H1 (cell line): ENCODE measurements around the gene GALNT13. TPM values are rescaled to one million over a fixed set of nuclear protein-coding genes. Genes with fewer than 3 reads are reported as not detected.

Experiments used
- CTCF ChIA-PET: fragments of 300-600 bp; sonication (Branson Sonifier 250); formaldehyde crosslinking; loops from one replicate; lab custom pipeline; 2021; ENCODE audit not compliant: partially characterized antibody; lab: Charles Lee
- POLR2A ChIA-PET: fragments of 300-600 bp; sonication (Branson Sonifier 250); formaldehyde crosslinking; loops from one replicate; lab custom pipeline; 2021; ENCODE audit warnings: inconsistent platforms; ENCODE audit not compliant: partially characterized antibody; lab: Charles Lee
- DNase-seq, 2 experiments: peaks; one replicate each; pipeline versions ENCODE4 v3.0.0 to v3.0.0-alpha.2; 2010 to 2022; ENCODE audit warnings: low spot score in 2 of 2, low read depth in 1 of 2, mixed read lengths in 1 of 2
- FAIRE-seq: peaks from 2 replicates; lab custom pipeline; 2011; peaks lifted over from hg19 to GRCh38; lab: Jason Lieb, UNC
- H2AFZ ChIP-seq: 2 replicates; pipeline ENCODE4 v1.8.1; 2012; ENCODE audit warnings: low read length, inconsistent platforms
- H2AK5ac ChIP-seq: 2 replicates; pipeline ENCODE4 v1.6.1; 2013; ENCODE audit warnings: low read depth, low read length
- H2BK120ac ChIP-seq: replicated peaks from 2 replicates; pipeline ENCODE3; 2013; ENCODE audit warnings: low read depth, low read length, inconsistent platforms
- H2BK12ac ChIP-seq: 2 replicates; pipeline ENCODE4 v1.6.1; 2013; ENCODE audit warnings: low read depth, low read length
- H2BK15ac ChIP-seq: 2 replicates; pipeline ENCODE4 v1.6.1; 2013; ENCODE audit warnings: low read length
- H2BK20ac ChIP-seq: 2 replicates; pipeline ENCODE4 v1.6.1; 2013; ENCODE audit warnings: low read length
- H2BK5ac ChIP-seq: 2 replicates; pipeline ENCODE4 v1.6.1; 2013; ENCODE audit warnings: low read depth, low read length
- H3K14ac ChIP-seq: 2 replicates; pipeline ENCODE4 v1.6.1; 2013; ENCODE audit warnings: inconsistent platforms; ENCODE audit not compliant: insufficient read length
- H3K18ac ChIP-seq: 2 replicates; pipeline ENCODE4 v1.6.1; 2013; ENCODE audit warnings: low read length; ENCODE audit errors: extremely low read depth
- H3K23ac ChIP-seq: 2 replicates; pipeline ENCODE4 v1.6.1; 2013; ENCODE audit warnings: inconsistent platforms; ENCODE audit not compliant: insufficient read length
- H3K23me2 ChIP-seq: 2 replicates; pipeline ENCODE4 v1.6.1; 2013; ENCODE audit warnings: low read depth, low read length
- H3K27ac ChIP-seq: 2 replicates; pipeline ENCODE4 v1.6.1; 2011; ENCODE audit warnings: low read depth, low read length, inconsistent platforms
- H3K27me3 ChIP-seq, 4 experiments: replicated peaks in 1 of 4; 1 replicate in 1 of 4; 2 replicates in 3 of 4; pipeline versions ENCODE4 v1.6.1 to v1.8.1; 2011 to 2013; ENCODE audit warnings: low read length in 3 of 4, mild to moderate bottlenecking in 3 of 4, inconsistent platforms in 2 of 4, mixed read lengths in 2 of 4, moderate library complexity in 1 of 4; ENCODE audit not compliant: control insufficient read depth in 3 of 4, insufficient read depth in 3 of 4; ENCODE audit errors: extremely low read depth in 1 of 4
- H3K36me3 ChIP-seq, 4 experiments: 2 replicates each; pipeline versions ENCODE4 v1.6.1 to v1.8.1; 2011 to 2013; ENCODE audit warnings: mild to moderate bottlenecking in 4 of 4, low read length in 3 of 4, moderate library complexity in 2 of 4, control low read depth in 1 of 4, inconsistent platforms in 1 of 4; ENCODE audit not compliant: insufficient read depth in 4 of 4, control insufficient read depth in 2 of 4
- H3K4ac ChIP-seq: replicated peaks from 2 replicates; pipeline ENCODE3; 2013; ENCODE audit warnings: low read length, low read depth, mixed read lengths, inconsistent platforms; ENCODE audit not compliant: insufficient read length
- H3K4me1 ChIP-seq, 4 experiments: replicated peaks in 1 of 4; 1 replicate in 1 of 4; 2 replicates in 3 of 4; pipeline versions ENCODE4 v1.6.1 to v1.8.1; 2011 to 2013; ENCODE audit warnings: low read length in 3 of 4, inconsistent platforms in 2 of 4, mixed read lengths in 1 of 4; ENCODE audit not compliant: insufficient read depth in 4 of 4, control insufficient read depth in 3 of 4
- H3K4me2 ChIP-seq, 2 experiments: 2 replicates each; pipeline versions ENCODE4 v1.6.1 to v1.8.1; 2011 to 2013; ENCODE audit warnings: low read depth in 2 of 2, low read length in 2 of 2, control low read depth in 1 of 2, inconsistent platforms in 1 of 2, mild to moderate bottlenecking in 1 of 2; ENCODE audit not compliant: insufficient read depth in 1 of 2
- H3K4me3 ChIP-seq, 4 experiments: fragments of 200-600, 300-600 bp in 1 of 4; sonication (generic), shearing (Covaris generic), sonication (Bioruptor Twin) in 1 of 4; 2 replicates each; pipeline versions ENCODE4 v1.5.1 to v1.8.1; 2011 to 2016; ENCODE audit warnings: low read length in 4 of 4, low read depth in 3 of 4, control low read depth in 2 of 4, inconsistent platforms in 2 of 4, mild to moderate bottlenecking in 2 of 4, mixed read lengths in 1 of 4, moderate library complexity in 1 of 4; ENCODE audit not compliant: insufficient read depth in 2 of 4; ENCODE audit errors: extremely low read depth in 1 of 4
- H3K56ac ChIP-seq: replicated peaks from 2 replicates; pipeline ENCODE3; 2013; ENCODE audit warnings: low read depth, mild to moderate bottlenecking, mixed read lengths, low read length, inconsistent platforms; ENCODE audit not compliant: insufficient read length
- H3K79me1 ChIP-seq: 2 replicates; pipeline ENCODE4 v1.6.1; 2013; ENCODE audit warnings: low read depth, low read length, control low read depth
- H3K79me2 ChIP-seq, 2 experiments: 2 replicates each; pipeline versions ENCODE4 v1.6.1 to v1.8.1; 2012 to 2013; ENCODE audit warnings: low read length in 2 of 2, mild to moderate bottlenecking in 2 of 2, inconsistent platforms in 1 of 2; ENCODE audit not compliant: insufficient read depth in 2 of 2, control insufficient read depth in 1 of 2
- H3K9ac ChIP-seq, 4 experiments: replicated peaks in 1 of 4; 1 replicate in 1 of 4; 2 replicates in 3 of 4; pipeline versions ENCODE4 v1.6.1 to v1.8.1; 2011 to 2013; ENCODE audit warnings: low read depth in 3 of 4, low read length in 3 of 4, control low read depth in 2 of 4, mild to moderate bottlenecking in 2 of 4, moderate library complexity in 2 of 4, inconsistent platforms in 1 of 4; ENCODE audit errors: extremely low read depth in 1 of 4
- H3K9me3 ChIP-seq, 2 experiments: 2 replicates each; pipeline versions ENCODE4 v1.6.1 to v1.8.1; 2012 to 2013; ENCODE audit warnings: mild to moderate bottlenecking in 2 of 2, moderate library complexity in 2 of 2, control low read depth in 1 of 2, inconsistent platforms in 1 of 2, low read depth in 1 of 2, low read length in 1 of 2, mixed read lengths in 1 of 2; ENCODE audit not compliant: insufficient read depth in 2 of 2
- H4K20me1 ChIP-seq, 2 experiments: replicated peaks in 1 of 2; 2 replicates each; pipeline versions ENCODE3 to v1.8.1; 2011 to 2013; ENCODE audit warnings: inconsistent platforms in 2 of 2, low read length in 2 of 2, mild to moderate bottlenecking in 1 of 2; ENCODE audit not compliant: insufficient read depth in 2 of 2, control insufficient read depth in 1 of 2
- H4K5ac ChIP-seq: 2 replicates; pipeline ENCODE4 v1.6.1; 2013; ENCODE audit warnings: low read length, low read depth, mixed read lengths, inconsistent platforms; ENCODE audit not compliant: insufficient read length
- H4K8ac ChIP-seq: 2 replicates; pipeline ENCODE4 v1.8.0; 2013; ENCODE audit warnings: mild to moderate bottlenecking, moderate library complexity, low read length, inconsistent platforms; ENCODE audit not compliant: insufficient read depth; ENCODE audit errors: extremely low read depth
- H4K91ac ChIP-seq: replicated peaks from 2 replicates; pipeline ENCODE3; 2013; ENCODE audit warnings: low read length, mixed read lengths, inconsistent platforms; ENCODE audit not compliant: insufficient read length
- EZH2 ChIP-seq: fragments of 200-600 bp; sonication (generic); IDR thresholded peaks from 2 replicates; pipeline ENCODE4 v1.7.1; 2012; ENCODE audit warnings: low read depth, mild to moderate bottlenecking, moderate library complexity, low read length, inconsistent platforms; ENCODE audit not compliant: severe bottlenecking
- MAFK ChIP-seq: IDR thresholded peaks from 2 replicates; pipeline ENCODE4 v1.6.1; 2012; ENCODE audit warnings: low read depth, mild to moderate bottlenecking, improper control_type of control experiment, low read length
- RFX5 ChIP-seq: IDR thresholded peaks from 2 replicates; pipeline ENCODE4 v1.6.1; 2011; ENCODE audit warnings: low read depth, low read length, improper control_type of control experiment, borderline replicate concordance
- WGBS, 2 experiments: shearing (Covaris generic) in 1 of 2; methylation state at CpG; one replicate each; pipeline versions ENCODE4 v1.1.6 to v1.1.7; 2013 to 2015; ENCODE audit warnings: low lambda C conversion rate in 2 of 2, mixed read lengths in 2 of 2, inconsistent platforms in 1 of 2, low coverage in 1 of 2, missing lambda C conversion rate in 1 of 2; ENCODE audit not compliant: insufficient replicate concordance in 2 of 2, insufficient coverage in 1 of 2, insufficient read length in 1 of 2; ENCODE audit errors: extremely low coverage in 1 of 2, missing lambda C conversion rate in 1 of 2; 5-methylcytosine and 5-hydroxymethylcytosine counted together
- polyA plus RNA-seq, 7 experiments: library from polyadenylated mRNA; depleted of rRNA in 3 of 7; stranded (reverse) in 5 of 7; unstranded in 2 of 7; fragments of >200 nt in 5 of 7; fragments of 200-250 nt in 2 of 7; gene quantifications; 1 replicate in 5 of 7; 2 replicates in 1 of 7; 4 replicates in 1 of 7; pipeline versions ENCODE4 v1.2.1 to v1.2.3, GENCODE V29; 2011 to 2013; ENCODE audit warnings: missing spikeins in 2 of 7, mixed read lengths in 2 of 7
- total RNA-seq: library from RNA; stranded (reverse); fragmentation: NEBNext Ultra II Directional; extraction: Animal tissue kit (Norgen Biotek cat#: 25700); gene quantifications from 2 replicates; pipeline ENCODE4 v1.2.1, GENCODE V29; 2021
- TF ChIP-seq, protein P1 (sequence below), 3 experiments: IDR thresholded peaks; 1 replicate in 2 of 3; 2 replicates in 1 of 3; pipeline versions ENCODE4 v1.5.1 to v1.6.1; 2011; ENCODE audit warnings: low read length in 3 of 3, mild to moderate bottlenecking in 3 of 3, inconsistent platforms in 2 of 3, low read depth in 1 of 3, moderate library complexity in 1 of 3; ENCODE audit not compliant: insufficient read depth in 1 of 3; ENCODE audit errors: control extremely low read depth in 1 of 3
- TF ChIP-seq, protein P2 (sequence below): IDR thresholded peaks from 2 replicates; pipeline ENCODE4 v1.6.1; 2011; ENCODE audit warnings: low read length, improper control_type of control experiment

GALNT13 gene
- total and polyA plus RNA-seq, 2 of the 8 experiments (the other 6 are each of a cell fraction or from before 2014, with no cell fraction given) = 3.2 to 9.6 TPM

DNA sequence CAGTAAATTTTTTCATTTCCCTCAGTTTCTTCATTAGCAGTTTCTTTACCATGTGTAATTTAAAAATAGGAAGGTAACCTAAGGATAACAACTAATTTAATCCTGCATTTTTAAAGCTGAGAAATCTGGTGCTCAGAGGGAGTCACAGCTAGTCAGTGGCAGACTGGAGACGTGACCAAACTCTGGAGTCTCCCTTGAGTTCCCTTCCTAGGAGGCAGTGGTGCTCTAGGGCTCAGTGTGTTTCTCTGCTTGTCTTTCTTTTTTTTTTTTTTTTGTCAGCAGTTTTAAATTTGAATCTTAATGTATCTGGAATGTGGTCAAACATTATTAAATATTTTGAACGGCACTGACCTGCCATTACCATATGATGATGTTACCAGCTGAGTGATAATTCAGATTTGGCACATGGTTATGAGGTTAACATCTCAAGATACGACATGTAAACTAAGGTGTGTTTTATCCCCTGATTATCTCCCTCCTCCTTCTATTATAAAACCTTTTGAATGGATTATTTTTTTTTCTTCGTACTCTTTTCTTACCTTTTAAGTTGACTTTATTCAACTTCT, 226.2 kb downstream of the GALNT13 start:
- no peak for DNase-seq
- TF ChIP-seq MAFK (no peak), EZH2 (no peak), RFX5 (no peak)
- TF ChIP-seq, protein P1, sequence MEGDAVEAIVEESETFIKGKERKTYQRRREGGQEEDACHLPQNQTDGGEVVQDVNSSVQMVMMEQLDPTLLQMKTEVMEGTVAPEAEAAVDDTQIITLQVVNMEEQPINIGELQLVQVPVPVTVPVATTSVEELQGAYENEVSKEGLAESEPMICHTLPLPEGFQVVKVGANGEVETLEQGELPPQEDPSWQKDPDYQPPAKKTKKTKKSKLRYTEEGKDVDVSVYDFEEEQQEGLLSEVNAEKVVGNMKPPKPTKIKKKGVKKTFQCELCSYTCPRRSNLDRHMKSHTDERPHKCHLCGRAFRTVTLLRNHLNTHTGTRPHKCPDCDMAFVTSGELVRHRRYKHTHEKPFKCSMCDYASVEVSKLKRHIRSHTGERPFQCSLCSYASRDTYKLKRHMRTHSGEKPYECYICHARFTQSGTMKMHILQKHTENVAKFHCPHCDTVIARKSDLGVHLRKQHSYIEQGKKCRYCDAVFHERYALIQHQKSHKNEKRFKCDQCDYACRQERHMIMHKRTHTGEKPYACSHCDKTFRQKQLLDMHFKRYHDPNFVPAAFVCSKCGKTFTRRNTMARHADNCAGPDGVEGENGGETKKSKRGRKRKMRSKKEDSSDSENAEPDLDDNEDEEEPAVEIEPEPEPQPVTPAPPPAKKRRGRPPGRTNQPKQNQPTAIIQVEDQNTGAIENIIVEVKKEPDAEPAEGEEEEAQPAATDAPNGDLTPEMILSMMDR (IDR thresholded peaks at IDR 0.05; ENCODE audit: control extremely low read depth in 1 of 3, insufficient read depth in 1 of 3, low read depth in 1 of 3, low read length in 3 of 3) = no peak
- TF ChIP-seq, protein P2, sequence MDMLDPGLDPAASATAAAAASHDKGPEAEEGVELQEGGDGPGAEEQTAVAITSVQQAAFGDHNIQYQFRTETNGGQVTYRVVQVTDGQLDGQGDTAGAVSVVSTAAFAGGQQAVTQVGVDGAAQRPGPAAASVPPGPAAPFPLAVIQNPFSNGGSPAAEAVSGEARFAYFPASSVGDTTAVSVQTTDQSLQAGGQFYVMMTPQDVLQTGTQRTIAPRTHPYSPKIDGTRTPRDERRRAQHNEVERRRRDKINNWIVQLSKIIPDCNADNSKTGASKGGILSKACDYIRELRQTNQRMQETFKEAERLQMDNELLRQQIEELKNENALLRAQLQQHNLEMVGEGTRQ = no peak
- TF ChIP-seq, all 59 proteins: peak for 0
- Histone ChIP-seq H4K20me1 (peaks cover 0 to 3% of the 10 kb centered on the region in 2 experiments), H3K9ac (no peak overlapping the region), H3K23ac (no peak overlapping the region), H2BK120ac (no peak overlapping the region), H3K4me2 (no peak overlapping the region), H3K36me3 (no peaks in the 10 kb centered on the region), H3K4me3 (no peak overlapping the region), H3K23me2 (no peaks in the 10 kb centered on the region), H3K14ac (no peak overlapping the region), H3K9me3 (no peaks in the 10 kb centered on the region), H2AFZ (no peak overlapping the region), H2AK5ac (no peak overlapping the region), H3K27ac (no peak overlapping the region), H2BK12ac (no peak overlapping the region), H4K91ac (no peak overlapping the region), H4K5ac (no peak overlapping the region), H3K18ac (no peak overlapping the region), H3K56ac (no peak overlapping the region), H2BK15ac (no peak overlapping the region), H3K79me2 (no peaks in the 10 kb centered on the region), H3K4ac (no peak overlapping the region), H3K79me1 (no peaks in the 10 kb centered on the region), H4K8ac (no peak overlapping the region), H2BK5ac (no peak overlapping the region), H3K4me1 (no peaks in the 10 kb centered on the region), H3K27me3 (no peaks in the 10 kb centered on the region), H2BK20ac (no peak overlapping the region)
- no peak for FAIRE-seq
- WGBS, 2 experiments = 87% methylated on average over 4 of the region's 4 CpGs; no CpG with 5 or more reads in 1 of the 2 experiments
- ChIA-PET CTCF (interaction anchor here (1.1 kb wide), 1 partner anchor 299 kb away, joined by 4 read pairs; no protein-coding TSS in a partner anchor), POLR2A (no interaction called here)
